K562 (cell line): ENCODE measurements around the gene MINDY4. TPM values are rescaled to one million over a fixed set of nuclear protein-coding genes. Genes with fewer than 3 reads are reported as not detected.
A peak's percentile ranks its signal among the peaks of the same experiment; 100 is the strongest.

ENCODE experiments used
- DDX20 ChIP-seq: fragments of 450-650 bp; IDR thresholded peaks from 2 replicates; pipeline ENCODE4 v1.6.1; 2016; ENCODE audit warnings: missing genetic modification characterization, low read depth, mild to moderate bottlenecking, missing compliant biosample characterization, moderate library complexity
- DLX4 ChIP-seq: fragments of 250-450 bp; sonication (Bioruptor Pico); IDR thresholded peaks from 2 replicates; pipeline ENCODE4 v1.6.1; 2021; ENCODE audit warnings: mild to moderate bottlenecking
- ELF1 ChIP-seq: fragments of 200-800 bp; sonication (Bioruptor generic); IDR thresholded peaks from 2 replicates; pipeline ENCODE4 v1.6.1; 2016; ENCODE audit warnings: missing genetic modification characterization, missing compliant biosample characterization
- HDAC3 ChIP-seq: fragments of 450-650 bp; IDR thresholded peaks from 2 replicates; pipeline ENCODE4 v1.6.1; 2018; ENCODE audit warnings: borderline replicate concordance, mild to moderate bottlenecking, moderate library complexity; ENCODE audit not compliant: partially characterized antibody
- HNRNPK ChIP-seq: fragments of 200-400 bp; formaldehyde crosslinking; IDR thresholded peaks from one replicate; pipeline ENCODE4 v1.6.1; 2018; ENCODE audit warnings: mild to moderate bottlenecking, low read depth, low read length; ENCODE audit not compliant: poor library complexity, severe bottlenecking
- MYC ChIP-seq, 2 experiments: fragments of 250-450 bp in 1 of 2; sonication (Bioruptor Pico) in 1 of 2; IDR thresholded peaks; 2 replicates each; pipeline versions ENCODE4 v1.5.1 to v1.6.1; 2012 to 2021; ENCODE audit warnings: low read depth in 2 of 2, borderline replicate concordance in 1 of 2, improper control_type of control experiment in 1 of 2, low read length in 1 of 2, mild to moderate bottlenecking in 1 of 2, moderate library complexity in 1 of 2
- NR2F6 ChIP-seq: fragments of 450-650 bp; formaldehyde crosslinking; IDR thresholded peaks from 2 replicates; pipeline ENCODE4 v1.4.0; 2020; ENCODE audit warnings: mild to moderate bottlenecking
- REST ChIP-seq, 2 experiments: fragments of 450-650 bp; formaldehyde crosslinking in 1 of 2; IDR thresholded peaks; 2 replicates each; pipeline versions ENCODE4 v1.4.0 to v1.6.1; 2014 to 2020; ENCODE audit warnings: mild to moderate bottlenecking in 2 of 2, borderline replicate concordance in 1 of 2, low read depth in 1 of 2
- SETDB1 ChIP-seq: IDR thresholded peaks from one replicate; pipeline ENCODE4 v1.6.1; 2012; ENCODE audit warnings: low read length, control low read depth, inconsistent platforms
- STAG1 ChIP-seq: sonication (generic); formaldehyde crosslinking; IDR thresholded peaks from 2 replicates; pipeline ENCODE4 v1.5.0; 2020; ENCODE audit warnings: missing genetic modification reagents, borderline replicate concordance
- TFE3 ChIP-seq: fragments of 450-650 bp; formaldehyde crosslinking; IDR thresholded peaks from 2 replicates; pipeline ENCODE4 v1.4.0; 2020; ENCODE audit warnings: mild to moderate bottlenecking, mixed read lengths
- TSC22D4 ChIP-seq: fragments of 450-650 bp; IDR thresholded peaks from 2 replicates; pipeline ENCODE4 v1.6.1; 2016; ENCODE audit warnings: missing genetic modification characterization, missing biosample characterization, control low read depth
- U2AF2 ChIP-seq: fragments of 200-400 bp; formaldehyde crosslinking; optimal IDR thresholded peaks from 2 replicates; pipeline ENCODE3; 2017; ENCODE audit warnings: low read depth, mild to moderate bottlenecking, low read length
- ZNF174 ChIP-seq: fragments of 250-450 bp; sonication (Bioruptor Pico); IDR thresholded peaks from 2 replicates; pipeline ENCODE4 v1.4.0; 2020; ENCODE audit warnings: mild to moderate bottlenecking
- ZNF184 ChIP-seq: sonication (generic); formaldehyde crosslinking; IDR thresholded peaks from 2 replicates; pipeline ENCODE4 v1.5.0; 2020; ENCODE audit warnings: missing genetic modification reagents
- polyA plus RNA-seq, 8 experiments: library from polyadenylated mRNA; depleted of rRNA in 4 of 8; stranded (reverse) in 5 of 8; unstranded in 3 of 8; fragments of >200 nt; fragmentation: Nextera tagmentation in 2 of 8; fragmentation: Illumina TruSeq in 1 of 8; extraction: Ambion mirVana in 2 of 8; extraction: Trizol in 1 of 8; gene quantifications; 2 replicates each; pipeline versions ENCODE4 v1.2.1 to v1.2.3, GENCODE V29; 2011 to 2014; ENCODE audit warnings: inconsistent platforms in 1 of 8, missing spikeins in 1 of 8
- total RNA-seq, 7 experiments: library from RNA; depleted of rRNA in 6 of 7; stranded (reverse); fragments of >200 nt in 6 of 7; fragmentation: Illumina TruSeq in 2 of 7; extraction: Trizol in 2 of 7; gene quantifications; 2 replicates each; pipeline versions ENCODE4 v1.2.1 to v1.2.3, GENCODE V29; 2011 to 2021; ENCODE audit warnings: low replicate concordance in 1 of 7

The MINDY4 gene
- total and polyA plus RNA-seq, 9 of the 15 experiments (the other 6 are each of a cell fraction or from before 2014, with no cell fraction given): 2.1 to 16.7 (median 11.0) TPM

- TF ChIP-seq ZNF184: no peak
- no peak for TF ChIP-seq STAG1
- TF ChIP-seq ZNF174 (CRISPR knock-in tag): no peak
- no peak; the same call in 1 of the 2 replicates for TF ChIP-seq MYC (IDR thresholded peaks at IDR 0.05; ENCODE audit: low read depth, low read length)
- no peak for TF ChIP-seq MYC (CRISPR knock-in tag; IDR thresholded peaks at IDR 0.05; ENCODE audit: borderline replicate concordance, low read depth)
- 0 out of 2 replicates have a peak, but pooled peaks have one; percentile 10 for TF ChIP-seq REST (IDR thresholded peaks at IDR 0.05; ENCODE audit: borderline replicate concordance)
- peak; percentile 71 for TF ChIP-seq REST (CRISPR knock-in tag; IDR thresholded peaks at IDR 0.05; ENCODE audit: low read depth)
- TF ChIP-seq TSC22D4 (tag): no peak
- TF ChIP-seq SETDB1: no peak
- no peak for TF ChIP-seq TFE3 (CRISPR knock-in tag)
- no peak for TF ChIP-seq HNRNPK
- no peak for TF ChIP-seq NR2F6
- TF ChIP-seq DLX4 (CRISPR knock-in tag): no peak
- no peak for TF ChIP-seq DDX20
- TF ChIP-seq U2AF2: no peak
- TF ChIP-seq ELF1: peak; percentile 88
- no peak for TF ChIP-seq HDAC3
Observed at GRCh38 chr7:30771174-30771879, at the start of gene MINDY4 (continued).
